Body of pancreas (tissue), 4 donors: ENCODE results near the gene OR52E4.

Source experiments
- POLR2A ChIP-seq, 3 donors: fragments of 450-650 bp; IDR thresholded peaks; one replicate each; pipeline ENCODE4 v1.6.1; 2016; ENCODE audit warnings: antibody characterized with exemption in 3 of 3, mild to moderate bottlenecking in 2 of 3
- TF ChIP-seq, protein P1 (sequence below), 7 experiments: fragments of 450-650 bp in 4 of 7; fragments of 200-600 bp in 3 of 7; sonication (generic) in 3 of 7; IDR thresholded peaks; one replicate each; pipeline ENCODE4 v1.5.1; 2016 to 2019; ENCODE audit warnings: antibody characterized with exemption in 7 of 7

DNA sequence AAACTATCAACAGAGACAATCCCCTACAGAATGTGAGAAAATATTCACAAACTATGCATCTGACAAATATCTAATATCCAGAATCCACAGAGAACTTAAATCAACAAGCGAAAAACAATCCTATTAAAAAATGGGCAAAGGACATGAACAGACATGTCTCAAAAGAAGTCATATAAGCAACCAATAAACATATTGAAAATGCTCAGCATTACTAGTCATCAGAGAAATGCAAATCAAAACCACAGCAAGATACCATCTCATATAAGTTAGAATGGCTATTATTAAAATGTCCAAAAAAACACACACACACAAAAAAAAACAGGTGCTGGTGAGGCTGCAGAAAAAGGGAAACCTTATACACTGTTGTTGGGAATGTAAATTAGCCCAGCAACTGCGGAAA, 14.6 kb upstream of the OR52E4 start:
- TF ChIP-seq, protein P1, sequence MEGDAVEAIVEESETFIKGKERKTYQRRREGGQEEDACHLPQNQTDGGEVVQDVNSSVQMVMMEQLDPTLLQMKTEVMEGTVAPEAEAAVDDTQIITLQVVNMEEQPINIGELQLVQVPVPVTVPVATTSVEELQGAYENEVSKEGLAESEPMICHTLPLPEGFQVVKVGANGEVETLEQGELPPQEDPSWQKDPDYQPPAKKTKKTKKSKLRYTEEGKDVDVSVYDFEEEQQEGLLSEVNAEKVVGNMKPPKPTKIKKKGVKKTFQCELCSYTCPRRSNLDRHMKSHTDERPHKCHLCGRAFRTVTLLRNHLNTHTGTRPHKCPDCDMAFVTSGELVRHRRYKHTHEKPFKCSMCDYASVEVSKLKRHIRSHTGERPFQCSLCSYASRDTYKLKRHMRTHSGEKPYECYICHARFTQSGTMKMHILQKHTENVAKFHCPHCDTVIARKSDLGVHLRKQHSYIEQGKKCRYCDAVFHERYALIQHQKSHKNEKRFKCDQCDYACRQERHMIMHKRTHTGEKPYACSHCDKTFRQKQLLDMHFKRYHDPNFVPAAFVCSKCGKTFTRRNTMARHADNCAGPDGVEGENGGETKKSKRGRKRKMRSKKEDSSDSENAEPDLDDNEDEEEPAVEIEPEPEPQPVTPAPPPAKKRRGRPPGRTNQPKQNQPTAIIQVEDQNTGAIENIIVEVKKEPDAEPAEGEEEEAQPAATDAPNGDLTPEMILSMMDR (IDR thresholded peaks at IDR 0.05), result no peak
- TF ChIP-seq POLR2A (IDR thresholded peaks at IDR 0.05), result no peak
